OCI-LY3 (cell line): ENCODE measurements around the gene PTN.

Experiments used
- H2AFZ ChIP-seq: fragments of 200-600, 300-600 bp; shearing (Covaris generic); 2 replicates; pipeline ENCODE4 v1.6.0; 2014; ENCODE audit warnings: antibody characterized with exemption, low read depth, low read length
- H3K27ac ChIP-seq: fragments of 200-600, 300-600 bp; sonication (generic); 2 replicates; pipeline ENCODE4 v1.5.1; 2014; ENCODE audit warnings: mild to moderate bottlenecking, low read length, moderate library complexity, mixed read lengths
- H3K27me3 ChIP-seq: fragments of 200-600, 300-600 bp; sonication (generic); 2 replicates; pipeline ENCODE4 v1.6.1; 2014; ENCODE audit warnings: low read depth, low read length, mixed read lengths
- H3K36me3 ChIP-seq: fragments of 200-600, 300-600 bp; sonication (generic); replicated peaks from 2 replicates; pipeline ENCODE3; 2014; ENCODE audit warnings: low read depth, low read length, mixed read lengths
- H3K4me1 ChIP-seq: fragments of 300-600, 200-600 bp; sonication (generic); 2 replicates; pipeline ENCODE4 v1.6.1; 2014; ENCODE audit warnings: low read length, mixed read lengths
- H3K4me2 ChIP-seq: fragments of 200-600, 300-600 bp; sonication (generic); 2 replicates; pipeline ENCODE4 v1.6.1; 2014; ENCODE audit warnings: low read length, mixed read lengths
- H3K4me3 ChIP-seq: fragments of 300-600, 200-600 bp; sonication (generic); 2 replicates; pipeline ENCODE4 v1.5.1; 2014; ENCODE audit warnings: antibody characterized with exemption, mild to moderate bottlenecking, low read length, moderate library complexity
- H3K79me2 ChIP-seq: fragments of 300-600, 200-600 bp; shearing (Covaris generic); 2 replicates; pipeline ENCODE4 v1.6.1; 2014; ENCODE audit warnings: mild to moderate bottlenecking, low read length, mixed read lengths
- H3K9ac ChIP-seq: fragments of 300-600, 200-600 bp; shearing (Covaris generic); 2 replicates; pipeline ENCODE4 v1.6.0; 2014; ENCODE audit warnings: mild to moderate bottlenecking, low read length, moderate library complexity
- H3K9me3 ChIP-seq: fragments of 200-600, 300-600 bp; shearing (Covaris generic); 2 replicates; pipeline ENCODE4 v1.6.1; 2014; ENCODE audit warnings: low read length, mixed read lengths; ENCODE audit not compliant: insufficient read depth
- H4K20me1 ChIP-seq: fragments of 200-600, 300-600 bp; sonication (generic); 2 replicates; pipeline ENCODE4 v1.6.1; 2016; ENCODE audit warnings: low read length, mixed read lengths; ENCODE audit not compliant: insufficient read depth
- CTCF ChIP-seq: fragments of 200-600, 300-600 bp; sonication (generic); IDR thresholded peaks from 2 replicates; pipeline ENCODE4 v1.5.1; 2014; ENCODE audit warnings: antibody characterized with exemption, low read length, low read depth
- EZH2phosphoT487 ChIP-seq: fragments of 200-600 bp; shearing (Covaris generic); IDR thresholded peaks from 2 replicates; pipeline ENCODE4 v1.6.1; 2018; ENCODE audit warnings: antibody characterized with exemption, mixed run types, low read depth

Gene PTN

GRCh38 chr7:137231167-137231566 lies 112.4 kb downstream of the PTN start:
- TF ChIP-seq EZH2phosphoT487 (no peak), CTCF (no peak)
- Histone ChIP-seq H3K4me3 (no peak overlapping the region), H3K4me1 (no peaks in the 10 kb centered on the region), H3K9me3 (no peaks in the 10 kb centered on the region), H3K9ac (no peak overlapping the region), H3K79me2 (no peaks in the 10 kb centered on the region), H3K36me3 (no peaks in the 10 kb centered on the region), H2AFZ (no peak overlapping the region), H4K20me1 (no peaks in the 10 kb centered on the region), H3K4me2 (no peak overlapping the region), H3K27ac (no peak overlapping the region), H3K27me3 (no peaks in the 10 kb centered on the region)

- no peak overlapping the region for H3K4me2 ChIP-seq
- no peaks in the 10 kb centered on the region for H3K9me3 ChIP-seq
- H3K36me3 ChIP-seq = no peaks in the 10 kb centered on the region
- no peak overlapping the region for H3K4me3 ChIP-seq
- no peak overlapping the region for H3K27ac ChIP-seq
- H3K79me2 ChIP-seq = no peaks in the 10 kb centered on the region
- TF ChIP-seq EZH2phosphoT487 = no peak
- H3K9ac ChIP-seq = no peak overlapping the region
- no peak overlapping the region for H2AFZ ChIP-seq
- H4K20me1 ChIP-seq = no peaks in the 10 kb centered on the region
- H3K4me1 ChIP-seq = no peaks in the 10 kb centered on the region
- no peaks in the 10 kb centered on the region for H3K27me3 ChIP-seq
Measured at GRCh38 chr7:137221467-137221866, 122.1 kb downstream of the PTN start.

- H3K36me3 ChIP-seq = no peaks in the 10 kb centered on the region
- no peak overlapping the region for H3K4me3 ChIP-seq
- H3K4me1 ChIP-seq = no peaks in the 10 kb centered on the region
- H2AFZ ChIP-seq = no peak overlapping the region
- no peaks in the 10 kb centered on the region for H4K20me1 ChIP-seq
- H3K9me3 ChIP-seq = no peaks in the 10 kb centered on the region
- H3K9ac ChIP-seq = no peak overlapping the region
- no peaks in the 10 kb centered on the region for H3K79me2 ChIP-seq
- TF ChIP-seq EZH2phosphoT487 (no peak), CTCF (no peak)
- H3K4me2 ChIP-seq = no peak overlapping the region
- H3K27ac ChIP-seq = no peak overlapping the region
- H3K27me3 ChIP-seq = no peaks in the 10 kb centered on the region
Measured at GRCh38 chr7:137213744-137214143, 129.8 kb downstream of the PTN start.

- H2AFZ ChIP-seq = no peak overlapping the region
- no peak overlapping the region for H3K4me3 ChIP-seq
- H4K20me1 ChIP-seq = no peaks in the 10 kb centered on the region
- H3K4me1 ChIP-seq = no peaks in the 10 kb centered on the region
- H3K36me3 ChIP-seq = no peaks in the 10 kb centered on the region
- H3K27me3 ChIP-seq = no peaks in the 10 kb centered on the region
- no peak overlapping the region for H3K27ac ChIP-seq
- no peak overlapping the region for H3K9ac ChIP-seq
- TF ChIP-seq EZH2phosphoT487 (no peak), CTCF (no peak)
- no peak overlapping the region for H3K4me2 ChIP-seq
- H3K9me3 ChIP-seq = no peaks in the 10 kb centered on the region
- no peaks in the 10 kb centered on the region for H3K79me2 ChIP-seq
Measured at GRCh38 chr7:137209151-137209817, 134.2 kb downstream of the PTN start.
